Naive thymus-derived CD4-positive, alpha-beta T cell (primary cell): ENCODE results near the gene SLC43A3. TPM values are rescaled to one million over a fixed set of nuclear protein-coding genes. Genes with fewer than 3 reads are reported as not detected.

ENCODE experiments used
- ATAC-seq: fragments of 150-1000 bp; cut with Tn5 transposase; 2 replicates; pipeline ENCODE4 v1.10.0; 2021; ENCODE audit warnings: mild to moderate bottlenecking, moderate library complexity
- CTCF ChIA-PET: fragments of 350-600 bp; sonication (Branson Sonifier 250); formaldehyde crosslinking; loops from one replicate; lab custom pipeline; 2021; ENCODE audit warnings: antibody characterized with exemption; lab: Charles Lee
- POLR2A ChIA-PET: fragments of 350-600 bp; sonication (Branson Sonifier 250); formaldehyde crosslinking; loops from one replicate; lab custom pipeline; 2021; ENCODE audit warnings: antibody characterized with exemption, inconsistent platforms; lab: Charles Lee
- DNase-seq, 9 donors: peaks; one replicate each; pipeline versions ENCODE4 v3.0.0 to v3.0.0-alpha.2; 2020 to 2022; ENCODE audit warnings: mixed read lengths in 1 of 9
- H3K27ac ChIP-seq: one replicate; pipeline ENCODE4 v1.7.0; 2013; ENCODE audit warnings: mild to moderate bottlenecking, low read depth, low read length, moderate library complexity
- H3K27me3 ChIP-seq, 2 donors: one replicate each; pipeline ENCODE4 v1.7.0; 2013; ENCODE audit warnings: low read length in 2 of 2, mild to moderate bottlenecking in 2 of 2, moderate library complexity in 2 of 2; ENCODE audit not compliant: control insufficient read depth in 2 of 2, insufficient read depth in 2 of 2
- H3K36me3 ChIP-seq, 3 experiments: 1 replicate in 2 of 3; 2 replicates in 1 of 3; pipeline ENCODE4 v1.7.0; 2013; ENCODE audit warnings: low read length in 3 of 3, mild to moderate bottlenecking in 3 of 3, moderate library complexity in 1 of 3; ENCODE audit not compliant: insufficient read depth in 3 of 3, control insufficient read depth in 2 of 3
- H3K4me1 ChIP-seq, 2 donors: one replicate each; pipeline ENCODE4 v1.7.0; 2013; ENCODE audit warnings: low read length in 2 of 2, mild to moderate bottlenecking in 2 of 2, moderate library complexity in 1 of 2; ENCODE audit not compliant: control insufficient read depth in 2 of 2, insufficient read depth in 2 of 2
- H3K4me3 ChIP-seq: 2 replicates; pipeline ENCODE4 v1.7.0; 2013; ENCODE audit warnings: mild to moderate bottlenecking, low read length
- H3K9me3 ChIP-seq, 3 experiments: 1 replicate in 2 of 3; 2 replicates in 1 of 3; pipeline ENCODE4 v1.7.0; 2013; ENCODE audit warnings: low read length in 3 of 3; ENCODE audit not compliant: control insufficient read depth in 2 of 3
- H3K27ac Mint-ChIP-seq, 9 donors: one replicate each; pipeline ENCODE4 v1.8.0; 2020 to 2022; ENCODE audit warnings: mixed read lengths in 9 of 9, mild to moderate bottlenecking in 8 of 9, moderate library complexity in 5 of 9, inconsistent platforms in 2 of 9
- H3K27me3 Mint-ChIP-seq, 5 donors: one replicate each; pipeline ENCODE4 v1.8.0; 2021 to 2022; ENCODE audit warnings: mixed read lengths in 5 of 5, mild to moderate bottlenecking in 1 of 5
- H3K36me3 Mint-ChIP-seq, 5 donors: one replicate each; pipeline ENCODE4 v1.8.0; 2020 to 2022; ENCODE audit warnings: mixed read lengths in 5 of 5, mild to moderate bottlenecking in 3 of 5, inconsistent platforms in 1 of 5
- H3K4me1 Mint-ChIP-seq, 7 donors: one replicate each; pipeline ENCODE4 v1.8.0; 2020 to 2022; ENCODE audit warnings: mixed read lengths in 7 of 7, mild to moderate bottlenecking in 3 of 7, inconsistent platforms in 1 of 7
- H3K4me3 Mint-ChIP-seq, 10 donors: one replicate each; pipeline ENCODE4 v1.8.0; 2020 to 2022; ENCODE audit warnings: mild to moderate bottlenecking in 10 of 10, mixed read lengths in 10 of 10, moderate library complexity in 6 of 10, inconsistent platforms in 2 of 10
- H3K9me3 Mint-ChIP-seq, 11 donors: one replicate each; pipeline ENCODE4 v1.8.0; 2020 to 2022; ENCODE audit warnings: mixed read lengths in 11 of 11, mild to moderate bottlenecking in 4 of 11, inconsistent platforms in 1 of 11, moderate library complexity in 1 of 11
- intact Hi-C, 2 donors: fragments of 100-400 bp; cut with micrococcal nuclease; formaldehyde crosslinking; loops; one replicate each; pipeline ENCODE4 v1.15.1; 2023
- polyA plus RNA-seq, 2 donors: library from polyadenylated mRNA; unstranded; fragments of 300-500 nt; fragmentation: Illumina TruSeq; gene quantifications; one replicate each; pipeline ENCODE4 v1.2.3, GENCODE V29; 2021
- total RNA-seq, 6 experiments: library from RNA in 5 of 6; stranded (reverse) in 5 of 6; gene quantifications; 1 replicate in 5 of 6; 2 replicates in 1 of 6; pipeline ENCODE4 v1.2.3 and lab custom pipeline; 2021 to 2026

Gene SLC43A3
- total and polyA plus RNA-seq, 7 experiments from 2014 or later, result 10.0 to 67.9 (median 12.2) TPM

DNA sequence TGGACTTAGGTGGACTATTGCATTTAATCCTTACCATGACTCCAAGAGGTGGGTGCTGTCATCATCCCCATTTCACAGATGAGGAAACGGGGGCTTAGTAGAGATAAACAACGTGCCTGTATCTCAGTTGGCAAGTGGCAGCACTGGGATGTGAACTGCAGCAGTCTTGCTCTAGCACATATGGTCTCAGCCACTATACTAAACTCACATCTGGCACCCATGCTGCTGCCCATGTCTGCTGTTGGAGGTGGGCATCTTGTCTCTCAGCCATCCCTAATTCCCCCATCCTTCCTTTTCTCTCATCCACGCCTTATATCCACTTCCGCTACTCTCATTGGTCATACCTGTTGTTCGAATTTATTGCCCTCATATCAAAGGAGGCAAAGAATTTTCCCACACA, 49.8 kb downstream of the SLC43A3 start:
- ChIA-PET CTCF (no interaction called here), POLR2A (no interaction called here)
- H3K27ac Mint-ChIP-seq, result no peak overlapping the region
- Histone ChIP-seq H3K4me3 (no peak overlapping the region), H3K9me3 (no peaks in the 10 kb centered on the region), H3K4me1 (no peaks in the 10 kb centered on the region), H3K36me3 (no peaks in the 10 kb centered on the region), H3K27me3 (peaks cover 0 to 2% of the 10 kb centered on the region in 2 donors), H3K27ac (no peak overlapping the region)
- peaks cover 0 to 3% (median 0%) of the 10 kb centered on the region in 11 donors for H3K9me3 Mint-ChIP-seq
- no peak overlapping the region for H3K4me3 Mint-ChIP-seq
- no peaks in the 10 kb centered on the region for H3K4me1 Mint-ChIP-seq
- H3K36me3 Mint-ChIP-seq, result no peaks in the 10 kb centered on the region
- intact Hi-C loops, result no loop called here
- H3K27me3 Mint-ChIP-seq, result peaks cover 5 to 17% (median 16%) of the 10 kb centered on the region in 5 donors
- ATAC-seq (no peak), DNase-seq (no peak)

DNA sequence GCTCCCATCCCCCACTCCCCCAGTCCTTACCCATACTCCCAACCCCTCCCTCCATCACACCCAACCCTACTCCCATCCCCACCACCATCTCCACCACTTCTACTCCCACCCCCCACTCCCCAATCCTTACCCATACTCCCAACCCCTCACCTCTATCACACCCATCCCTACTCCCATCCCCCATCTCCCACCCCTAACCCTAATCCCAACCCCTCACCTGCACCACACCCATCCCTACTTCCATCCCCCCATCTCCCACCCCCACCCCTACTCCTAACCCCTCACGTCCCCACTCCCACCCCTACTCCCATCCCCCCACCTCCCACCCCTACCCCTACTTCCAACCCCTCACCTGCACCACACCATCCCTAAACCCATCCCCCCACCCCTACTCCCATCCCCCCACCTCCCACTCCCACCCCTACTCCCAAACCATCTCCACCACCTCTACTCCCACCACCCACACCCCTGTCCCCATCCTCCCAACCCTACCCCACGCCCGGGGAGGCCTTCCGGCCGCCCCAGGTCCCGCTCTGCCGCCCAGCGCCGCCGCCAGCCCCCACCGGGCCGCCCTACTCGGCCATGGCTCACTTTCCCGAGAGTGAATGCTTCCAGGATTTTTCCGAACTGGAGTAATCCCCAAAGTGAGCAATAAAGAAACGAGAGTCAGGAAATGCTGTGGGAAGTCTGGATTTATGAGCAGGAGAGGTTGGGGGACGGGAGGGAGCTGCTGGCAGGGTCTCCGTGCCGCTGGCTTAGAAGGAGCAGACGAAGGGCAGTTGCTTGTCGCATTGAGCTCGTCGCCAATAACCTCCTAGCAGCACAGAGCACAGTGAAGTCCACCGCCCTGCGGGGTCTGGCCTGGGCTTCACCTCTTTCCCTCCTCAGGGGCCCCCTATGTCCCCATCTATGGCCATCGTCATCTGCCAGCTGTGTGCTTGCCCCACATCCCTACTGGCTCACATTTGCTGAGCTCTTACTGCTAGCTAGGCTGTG, 50.5 kb downstream of the SLC43A3 start:
- Histone ChIP-seq H3K4me3 (no peak overlapping the region), H3K4me1 (no peaks in the 10 kb centered on the region), H3K27me3 (peaks cover 0 to 2% of the 10 kb centered on the region in 2 donors), H3K36me3 (no peaks in the 10 kb centered on the region), H3K27ac (no peak overlapping the region), H3K9me3 (no peaks in the 10 kb centered on the region)
- POLR2A ChIA-PET, result no interaction called here
- H3K9me3 Mint-ChIP-seq, result peaks cover 0 to 3% (median 0%) of the 10 kb centered on the region in 11 donors
- no peak overlapping the region for H3K4me3 Mint-ChIP-seq
- no peak for ATAC-seq
- DNase-seq, result no peak
- CTCF ChIA-PET, result no interaction called here
- H3K4me1 Mint-ChIP-seq, result no peaks in the 10 kb centered on the region
- no peaks in the 10 kb centered on the region for H3K36me3 Mint-ChIP-seq
- no peak overlapping the region for H3K27ac Mint-ChIP-seq
- H3K27me3 Mint-ChIP-seq, result peaks cover 2 to 15% (median 12%) of the 10 kb centered on the region in 5 donors
- intact Hi-C loops, result no loop called here

DNA sequence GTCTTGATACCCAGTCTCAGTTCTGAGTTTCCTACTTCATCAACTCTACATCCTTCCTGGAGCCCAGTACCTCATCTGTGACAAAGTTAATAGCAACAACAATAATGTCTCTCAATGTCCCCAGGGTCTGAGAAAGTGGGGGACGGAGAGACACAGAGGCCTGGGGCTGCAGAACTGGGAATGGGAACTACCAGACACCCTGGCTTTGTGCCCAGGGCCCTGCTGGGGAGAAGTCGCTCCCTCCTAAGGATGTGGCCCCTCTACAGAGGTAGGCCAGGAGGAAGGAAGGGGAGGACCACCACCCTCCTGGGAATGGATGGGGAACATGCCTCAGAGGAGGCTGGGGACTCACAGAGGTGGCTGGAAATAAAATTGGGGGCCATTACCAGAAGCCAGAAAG, 51.4 kb downstream of the SLC43A3 start:
- CTCF ChIA-PET, result no interaction called here
- H3K36me3 ChIP-seq, result no peaks in the 10 kb centered on the region
- intact Hi-C loops, result no loop called here

DNA sequence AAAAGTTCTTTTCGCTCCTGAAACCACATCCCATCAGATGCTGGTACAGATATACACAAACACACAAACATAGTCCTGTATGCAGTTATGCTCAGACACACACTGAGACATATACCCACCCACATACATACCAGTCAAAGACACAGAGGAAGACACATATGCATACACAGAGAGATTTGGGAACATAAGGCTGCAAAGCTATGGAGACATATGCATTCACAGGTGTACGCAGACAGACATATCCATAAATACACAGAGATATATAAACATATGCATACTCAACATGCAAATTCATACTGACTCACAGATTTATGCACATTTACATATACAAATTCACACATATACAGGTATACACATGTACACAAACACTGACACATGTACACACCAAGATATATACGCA, 52.0 kb downstream of the SLC43A3 start:
- Histone ChIP-seq H3K36me3 (no peaks in the 10 kb centered on the region), H3K4me3 (no peak overlapping the region), H3K9me3 (no peaks in the 10 kb centered on the region), H3K4me1 (no peaks in the 10 kb centered on the region), H3K27me3 (peaks cover 0 to 2% of the 10 kb centered on the region in 2 donors), H3K27ac (no peak overlapping the region)
- CTCF ChIA-PET, result no interaction called here
- peaks cover 0 to 3% (median 0%) of the 10 kb centered on the region in 11 donors for H3K9me3 Mint-ChIP-seq
- H3K27ac Mint-ChIP-seq, result no peak overlapping the region
- peaks cover 0 to 15% (median 5%) of the 10 kb centered on the region in 5 donors for H3K27me3 Mint-ChIP-seq
- ATAC-seq (no peak), DNase-seq (no peak)
- intact Hi-C loops, result no loop called here
- no peaks in the 10 kb centered on the region for H3K4me1 Mint-ChIP-seq
- POLR2A ChIA-PET, result no interaction called here
- H3K36me3 Mint-ChIP-seq, result no peaks in the 10 kb centered on the region
- no peak overlapping the region for H3K4me3 Mint-ChIP-seq

More for the DNA sequence above, 51.4 kb downstream of the SLC43A3 start:
- Histone ChIP-seq H3K27ac (no peak overlapping the region), H3K4me1 (no peaks in the 10 kb centered on the region), H3K27me3 (peaks cover 0 to 2% of the 10 kb centered on the region in 2 donors), H3K4me3 (no peak overlapping the region), H3K9me3 (no peaks in the 10 kb centered on the region)
- no peaks in the 10 kb centered on the region for H3K4me1 Mint-ChIP-seq
- no peak overlapping the region for H3K4me3 Mint-ChIP-seq
- H3K27me3 Mint-ChIP-seq, result peaks cover 2 to 15% (median 9%) of the 10 kb centered on the region in 5 donors
- DNase-seq, result no peak
- no peak for ATAC-seq
- POLR2A ChIA-PET, result no interaction called here
- peaks cover 0 to 3% (median 0%) of the 10 kb centered on the region in 11 donors for H3K9me3 Mint-ChIP-seq
- no peak overlapping the region for H3K27ac Mint-ChIP-seq
- H3K36me3 Mint-ChIP-seq, result no peaks in the 10 kb centered on the region

DNA sequence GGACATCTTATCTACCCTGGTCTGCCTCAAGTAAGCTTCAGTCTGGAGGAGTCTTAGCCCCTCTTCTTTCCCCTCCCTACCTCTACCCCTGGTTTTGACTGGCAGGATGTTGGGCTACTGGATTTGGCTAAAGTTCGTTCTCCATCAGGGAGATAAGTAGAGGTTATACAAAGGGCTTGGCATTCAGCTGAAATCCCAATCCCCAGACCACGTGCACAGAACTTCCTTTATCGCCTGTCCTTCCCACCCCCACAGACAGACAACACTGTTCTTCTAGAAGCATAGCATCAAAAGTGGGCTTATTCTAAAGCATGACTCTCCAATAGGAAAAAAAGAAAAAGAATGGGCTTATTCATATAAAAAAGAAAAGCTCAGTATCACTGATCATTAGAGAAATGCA, 53.8 kb downstream of the SLC43A3 start:
- Histone ChIP-seq H3K4me3 (no peak overlapping the region), H3K27ac (no peak overlapping the region), H3K9me3 (no peaks in the 10 kb centered on the region), H3K27me3 (no peaks in the 10 kb centered on the region), H3K36me3 (no peaks in the 10 kb centered on the region), H3K4me1 (no peaks in the 10 kb centered on the region)
- no peak overlapping the region for H3K27ac Mint-ChIP-seq
- no peaks in the 10 kb centered on the region for H3K4me1 Mint-ChIP-seq
- peaks cover 0 to 10% (median 5%) of the 10 kb centered on the region in 5 donors for H3K27me3 Mint-ChIP-seq
- ATAC-seq (no peak), DNase-seq (no peak)
- H3K4me3 Mint-ChIP-seq, result no peak overlapping the region
- POLR2A ChIA-PET, result no interaction called here
- CTCF ChIA-PET, result interaction anchor here (1.0 kb wide), 1 partner anchor 120 kb away, joined by 3 read pairs; no protein-coding TSS in a partner anchor
- H3K36me3 Mint-ChIP-seq, result no peaks in the 10 kb centered on the region
- no peaks in the 10 kb centered on the region for H3K9me3 Mint-ChIP-seq
- intact Hi-C loops, result no loop called here

DNA sequence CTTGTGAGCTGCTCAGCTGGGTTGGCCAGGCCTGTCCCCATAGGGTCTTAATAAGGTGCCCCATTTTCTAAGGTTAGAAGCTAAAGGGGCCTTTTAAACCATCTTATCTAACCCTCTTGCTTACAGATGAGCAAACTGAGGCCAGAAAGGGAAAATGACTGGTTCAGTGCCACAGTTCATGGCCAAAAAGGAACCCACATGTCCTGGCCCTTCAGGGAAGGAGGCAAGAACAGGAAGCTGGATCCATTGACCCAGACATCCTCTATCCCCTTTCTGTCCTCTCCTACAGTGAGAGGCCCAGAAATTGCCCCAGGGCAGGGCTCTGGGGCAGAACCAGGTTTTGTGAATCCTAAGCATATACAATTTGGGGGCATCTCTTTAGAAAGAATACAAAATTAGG, 56.0 kb downstream of the SLC43A3 start:
- H3K27ac Mint-ChIP-seq, result no peak overlapping the region
- no peak overlapping the region for H3K4me3 Mint-ChIP-seq
- no peaks in the 10 kb centered on the region for H3K4me1 Mint-ChIP-seq
- no peaks in the 10 kb centered on the region for H3K36me3 Mint-ChIP-seq
- Histone ChIP-seq H3K4me3 (no peak overlapping the region), H3K4me1 (no peaks in the 10 kb centered on the region), H3K36me3 (no peaks in the 10 kb centered on the region), H3K27me3 (no peaks in the 10 kb centered on the region), H3K9me3 (no peaks in the 10 kb centered on the region), H3K27ac (no peak overlapping the region)
- H3K9me3 Mint-ChIP-seq, result no peaks in the 10 kb centered on the region
- H3K27me3 Mint-ChIP-seq, result no peaks in the 10 kb centered on the region
- ATAC-seq (no peak), DNase-seq (no peak)
- ChIA-PET CTCF (interaction anchor here (0.6 kb wide), 1 partner anchor 1300 kb away, joined by 3 read pairs; no protein-coding TSS in a partner anchor), POLR2A (no interaction called here)
- intact Hi-C loops, result no loop called here
